ENCODE data around the gene FHIT.

FHIT gene

DNA sequence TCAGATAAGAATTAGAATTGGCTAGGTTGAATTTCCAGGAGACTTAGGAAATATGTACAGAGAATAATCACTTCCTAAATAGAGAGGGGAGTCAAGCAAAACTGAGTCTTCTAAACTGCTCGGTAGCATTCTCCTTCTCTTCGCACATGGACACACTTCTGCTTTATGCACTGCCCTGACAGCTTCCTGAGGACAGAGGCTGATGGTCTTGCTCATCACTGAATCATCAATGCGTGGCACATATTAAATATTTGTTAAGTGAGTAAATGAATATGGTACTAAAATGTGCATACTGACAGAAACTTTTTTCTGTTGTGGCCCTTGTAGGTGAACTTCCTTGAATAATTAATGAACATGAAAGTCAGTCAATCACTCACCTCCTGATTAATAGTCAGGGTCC is 315.5 kb downstream of the FHIT start:
- FAIRE-seq (no peak), DNase-seq (ENCODE audit: insufficient read length) (no peak)
- TF ChIP-seq POLR2AphosphoS5 (IDR thresholded peaks at IDR 0.05; ENCODE audit: low read depth, low read length), result no peak
- TF ChIP-seq TAF1 (IDR thresholded peaks at IDR 0.05; ENCODE audit: borderline replicate concordance, low read depth, low read length), result no peak
- no peak for TF ChIP-seq POLR2A (IDR thresholded peaks at IDR 0.05; ENCODE audit: low read depth, low read length)

DNA sequence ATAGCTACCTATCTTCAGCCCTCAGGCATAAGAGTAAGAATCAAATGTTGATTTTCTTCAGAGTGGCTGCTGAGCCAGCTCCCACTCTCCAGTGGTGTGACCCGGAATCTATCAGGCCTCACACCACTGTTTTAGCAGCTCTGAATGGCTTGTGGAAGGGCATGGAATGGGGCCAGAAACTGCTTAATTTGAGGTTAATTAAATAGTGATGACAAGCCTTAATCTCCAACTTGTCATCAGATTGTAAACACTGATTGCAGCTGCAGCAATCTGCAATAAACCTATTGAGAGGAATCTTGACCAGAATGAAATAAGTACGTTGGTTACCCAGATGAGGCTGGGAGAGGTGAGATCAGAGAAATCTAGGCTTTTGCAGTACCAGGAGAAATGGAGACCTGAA is 317.4 kb downstream of the FHIT start:
- DNase-seq (ENCODE audit: insufficient read length), result no peak
- FAIRE-seq, result no peak
- TF ChIP-seq POLR2AphosphoS5 (IDR thresholded peaks at IDR 0.05; ENCODE audit: low read depth, low read length) (no peak), TAF1 (IDR thresholded peaks at IDR 0.05; ENCODE audit: borderline replicate concordance, low read depth, low read length) (no peak), POLR2A (IDR thresholded peaks at IDR 0.05; ENCODE audit: low read depth, low read length) (no peak)

DNA sequence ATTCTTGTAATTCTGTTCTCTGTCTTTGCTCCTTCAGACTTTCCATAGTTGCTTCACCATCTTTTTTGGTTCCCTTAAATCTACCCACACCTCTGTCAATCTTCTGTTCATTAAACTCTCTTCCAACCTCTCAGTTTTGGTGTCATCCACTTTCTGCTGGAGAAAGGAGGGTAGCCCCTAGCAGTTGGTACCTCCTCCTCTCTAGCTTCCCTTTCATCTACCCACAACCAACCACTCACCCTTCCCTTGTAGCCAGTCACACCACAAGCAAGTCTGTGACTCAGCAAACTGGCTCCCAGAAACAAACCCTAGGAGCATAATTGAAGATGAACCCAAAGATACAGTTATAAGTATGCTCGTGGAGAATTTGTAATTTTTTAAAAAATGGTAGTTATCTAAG is 318.6 kb downstream of the FHIT start:
- DNase-seq (ENCODE audit: insufficient read length) (no peak), FAIRE-seq (no peak)
- TF ChIP-seq TAF1 (IDR thresholded peaks at IDR 0.05; ENCODE audit: borderline replicate concordance, low read depth, low read length), result no peak
- no peak for TF ChIP-seq POLR2AphosphoS5 (IDR thresholded peaks at IDR 0.05; ENCODE audit: low read depth, low read length)
- TF ChIP-seq POLR2A (IDR thresholded peaks at IDR 0.05; ENCODE audit: low read depth, low read length), result no peak

DNA sequence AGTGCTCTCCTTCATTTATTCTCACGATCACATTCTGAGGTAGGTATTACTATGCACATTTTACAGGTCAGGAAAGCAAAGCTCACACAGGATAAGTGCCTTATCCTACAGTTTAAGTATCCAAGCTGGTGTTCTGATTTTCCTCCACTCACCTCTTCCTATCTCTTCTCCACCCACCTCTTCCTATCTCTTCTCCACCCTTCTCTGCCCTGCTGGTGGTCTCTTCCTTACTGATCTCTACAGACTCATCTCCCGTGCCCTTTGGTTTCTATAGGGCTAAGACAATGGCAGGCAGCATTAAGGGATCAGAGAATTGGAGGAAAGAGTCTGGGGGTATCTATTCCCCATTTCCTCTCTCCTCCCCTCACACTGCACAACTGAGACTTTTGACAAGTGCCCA is 319.1 kb downstream of the FHIT start:
- FAIRE-seq (peak; percentile 5), DNase-seq (ENCODE audit: insufficient read length) (no peak)
- TF ChIP-seq TAF1 (IDR thresholded peaks at IDR 0.05; ENCODE audit: borderline replicate concordance, low read depth, low read length) (no peak), POLR2A (IDR thresholded peaks at IDR 0.05; ENCODE audit: low read depth, low read length) (no peak), POLR2AphosphoS5 (IDR thresholded peaks at IDR 0.05; ENCODE audit: low read depth, low read length) (no peak)

DNA sequence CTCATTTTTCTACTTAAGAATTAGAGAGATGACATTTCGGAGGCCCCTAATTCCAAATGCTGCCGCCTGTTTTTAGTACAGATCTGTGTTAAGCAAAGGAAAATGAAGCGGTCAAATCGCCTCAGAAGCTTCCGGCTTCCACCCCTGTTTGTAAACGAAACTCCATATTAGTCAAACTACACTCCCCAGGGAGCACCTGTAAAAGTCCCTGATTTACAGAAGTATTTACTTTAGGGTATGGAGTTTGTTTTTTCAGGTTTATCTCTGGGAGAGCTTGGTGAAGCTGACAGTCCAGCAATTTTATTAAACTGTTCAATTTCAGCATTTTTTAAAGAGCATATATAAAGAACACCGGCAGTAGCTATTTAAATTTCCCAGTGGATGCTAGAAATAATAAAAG is 319.8 kb downstream of the FHIT start:
- DNase-seq (ENCODE audit: insufficient read length), result no peak
- FAIRE-seq, result no peak
- TF ChIP-seq POLR2A (IDR thresholded peaks at IDR 0.05; ENCODE audit: low read depth, low read length), result no peak
- no peak for TF ChIP-seq POLR2AphosphoS5 (IDR thresholded peaks at IDR 0.05; ENCODE audit: low read depth, low read length)
- no peak for TF ChIP-seq TAF1 (IDR thresholded peaks at IDR 0.05; ENCODE audit: borderline replicate concordance, low read depth, low read length)

DNA sequence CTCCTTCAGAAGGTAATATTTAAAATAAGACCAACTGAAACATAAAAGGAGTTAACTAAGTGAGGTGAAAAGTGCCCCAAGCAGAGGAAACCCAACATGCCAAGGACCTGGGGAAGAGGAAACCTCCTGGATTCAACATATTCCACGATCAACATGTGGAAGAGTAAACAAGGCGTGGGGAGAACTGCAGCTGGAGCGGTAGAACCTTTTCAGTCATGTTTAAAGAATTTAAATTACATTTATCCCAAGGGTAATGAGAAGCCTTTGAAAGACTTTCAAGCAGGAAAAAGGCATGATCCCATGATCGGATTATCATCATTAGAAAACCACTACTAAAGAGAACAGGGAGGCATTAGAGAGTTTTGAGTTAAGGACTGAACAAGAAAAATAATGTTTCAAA is 330.7 kb downstream of the FHIT start:
- no peak for TF ChIP-seq POLR2A (IDR thresholded peaks at IDR 0.05; ENCODE audit: low read depth, low read length)
- TF ChIP-seq TAF1 (IDR thresholded peaks at IDR 0.05; ENCODE audit: borderline replicate concordance, low read depth, low read length), result no peak
- no peak for TF ChIP-seq POLR2AphosphoS5 (IDR thresholded peaks at IDR 0.05; ENCODE audit: low read depth, low read length)
- no peak for DNase-seq (ENCODE audit: insufficient read length)
- no peak for FAIRE-seq

DNA sequence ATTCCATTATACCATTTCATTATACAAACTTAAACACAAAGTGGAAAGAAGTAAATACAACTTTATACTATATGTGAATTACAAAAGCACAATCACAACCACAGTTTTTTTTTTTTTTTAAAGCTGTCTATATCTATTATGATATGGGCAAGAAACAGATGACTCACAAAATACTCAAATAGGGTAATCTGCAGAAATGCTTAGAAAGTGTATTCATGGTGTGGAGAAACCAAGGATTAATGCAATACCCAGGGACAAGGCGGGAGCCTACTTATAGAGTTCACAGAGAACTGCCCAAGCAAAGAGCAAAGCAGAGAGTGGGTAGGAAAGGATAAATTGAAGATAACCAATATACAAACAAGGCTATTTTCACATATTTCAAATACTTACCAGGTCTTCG is 332.0 kb downstream of the FHIT start:
- DNase-seq (ENCODE audit: insufficient read length), result no peak
- FAIRE-seq, result no peak
- no peak for TF ChIP-seq TAF1 (IDR thresholded peaks at IDR 0.05; ENCODE audit: borderline replicate concordance, low read depth, low read length)
- TF ChIP-seq POLR2A (IDR thresholded peaks at IDR 0.05; ENCODE audit: low read depth, low read length), result no peak
- no peak for TF ChIP-seq POLR2AphosphoS5 (IDR thresholded peaks at IDR 0.05; ENCODE audit: low read depth, low read length)

DNA sequence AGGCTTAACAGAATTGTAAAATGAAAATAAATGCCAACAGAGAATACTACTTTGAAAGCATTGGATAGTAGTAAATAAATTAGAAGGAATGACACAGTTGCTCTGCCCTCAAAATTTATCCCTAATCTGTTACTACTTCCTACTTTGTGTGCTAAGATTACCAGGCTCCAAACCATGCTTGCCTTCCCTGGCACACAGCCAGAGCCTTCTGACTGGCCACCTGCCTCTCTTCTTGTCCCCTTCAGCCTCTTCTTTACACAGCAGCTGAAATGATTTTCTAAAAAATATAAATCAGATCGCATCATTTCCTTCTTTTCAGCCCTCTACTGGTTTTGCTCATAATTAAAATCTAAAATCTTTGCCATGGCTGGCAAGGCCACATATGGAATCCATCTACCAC is 334.1 kb downstream of the FHIT start:
- FAIRE-seq (no peak), DNase-seq (ENCODE audit: insufficient read length) (no peak)

DNA sequence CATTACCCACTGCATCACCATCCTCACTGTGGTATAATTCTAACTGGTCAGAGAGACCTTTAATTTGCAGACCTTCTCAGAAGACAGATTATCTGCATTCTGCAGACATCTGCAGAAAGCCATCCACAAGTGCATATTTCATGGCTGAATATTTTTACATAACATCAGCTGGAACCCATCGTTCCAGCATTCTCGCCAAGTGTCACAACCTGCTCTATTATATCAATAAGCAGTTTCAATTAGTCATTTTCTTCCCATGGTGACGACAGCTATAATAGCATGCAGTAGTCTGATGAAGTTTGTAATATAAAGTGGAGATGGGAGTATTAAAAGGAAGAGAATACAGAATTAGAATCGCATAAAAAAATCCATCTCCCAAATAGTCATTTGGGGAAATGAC is 334.7 kb downstream of the FHIT start:
- FAIRE-seq (no peak), DNase-seq (ENCODE audit: insufficient read length) (no peak)
- TF ChIP-seq POLR2AphosphoS5 (IDR thresholded peaks at IDR 0.05; ENCODE audit: low read depth, low read length), result no peak
- TF ChIP-seq POLR2A (IDR thresholded peaks at IDR 0.05; ENCODE audit: low read depth, low read length), result no peak
- TF ChIP-seq TAF1 (IDR thresholded peaks at IDR 0.05; ENCODE audit: borderline replicate concordance, low read depth, low read length), result no peak

More for the DNA sequence above, 334.1 kb downstream of the FHIT start:
- no peak for TF ChIP-seq TAF1 (IDR thresholded peaks at IDR 0.05; ENCODE audit: borderline replicate concordance, low read depth, low read length)
- no peak for TF ChIP-seq POLR2AphosphoS5 (IDR thresholded peaks at IDR 0.05; ENCODE audit: low read depth, low read length)
- no peak for TF ChIP-seq POLR2A (IDR thresholded peaks at IDR 0.05; ENCODE audit: low read depth, low read length)

DNA sequence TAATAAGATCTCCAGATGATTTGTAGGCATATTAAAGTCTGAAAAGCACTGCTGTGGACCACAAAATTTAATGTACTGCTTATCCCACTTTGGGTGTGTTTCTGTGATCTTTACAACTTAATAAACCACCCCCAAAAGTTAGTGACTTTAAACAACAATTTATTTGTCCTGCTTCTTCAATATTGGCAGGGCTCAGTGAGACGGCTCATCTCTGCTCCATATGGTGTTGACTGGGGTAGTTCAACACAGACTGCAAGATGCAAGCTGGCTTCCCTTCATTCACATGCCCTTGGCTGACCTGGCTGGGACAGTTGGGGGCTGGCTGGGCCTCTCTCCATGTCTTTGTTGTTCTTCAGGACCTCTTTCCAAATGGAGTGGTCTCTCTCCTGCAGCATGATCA is 337.8 kb downstream of the FHIT start:
- no peak for FAIRE-seq
- TF ChIP-seq TAF1 (IDR thresholded peaks at IDR 0.05; ENCODE audit: borderline replicate concordance, low read depth, low read length), result no peak
- TF ChIP-seq POLR2AphosphoS5 (IDR thresholded peaks at IDR 0.05; ENCODE audit: low read depth, low read length), result no peak
- TF ChIP-seq POLR2A (IDR thresholded peaks at IDR 0.05; ENCODE audit: low read depth, low read length), result no peak
- DNase-seq (ENCODE audit: insufficient read length), result no peak

DNA sequence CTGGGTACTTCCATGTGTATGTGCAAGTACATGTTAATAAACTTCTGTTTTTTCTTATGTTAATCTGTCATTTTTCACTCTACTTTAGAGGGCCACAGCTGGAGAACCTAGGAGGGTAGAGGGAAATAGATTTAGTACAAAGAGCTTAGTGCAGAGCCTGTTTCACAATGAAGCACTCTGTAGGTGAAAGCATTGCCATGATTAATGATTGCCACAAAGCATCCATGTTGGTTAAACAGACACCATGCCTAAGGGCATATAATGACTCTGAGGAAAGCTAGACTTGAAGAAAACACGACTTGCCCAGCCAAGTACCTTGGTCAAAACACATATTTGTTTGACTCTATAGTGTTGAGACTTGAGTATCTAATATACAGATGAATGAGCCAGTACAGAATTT is 338.4 kb downstream of the FHIT start:
- FAIRE-seq (no peak), DNase-seq (ENCODE audit: insufficient read length) (no peak)
- TF ChIP-seq POLR2AphosphoS5 (IDR thresholded peaks at IDR 0.05; ENCODE audit: low read depth, low read length), result no peak
- TF ChIP-seq POLR2A (IDR thresholded peaks at IDR 0.05; ENCODE audit: low read depth, low read length), result no peak
- no peak for TF ChIP-seq TAF1 (IDR thresholded peaks at IDR 0.05; ENCODE audit: borderline replicate concordance, low read depth, low read length)

DNA sequence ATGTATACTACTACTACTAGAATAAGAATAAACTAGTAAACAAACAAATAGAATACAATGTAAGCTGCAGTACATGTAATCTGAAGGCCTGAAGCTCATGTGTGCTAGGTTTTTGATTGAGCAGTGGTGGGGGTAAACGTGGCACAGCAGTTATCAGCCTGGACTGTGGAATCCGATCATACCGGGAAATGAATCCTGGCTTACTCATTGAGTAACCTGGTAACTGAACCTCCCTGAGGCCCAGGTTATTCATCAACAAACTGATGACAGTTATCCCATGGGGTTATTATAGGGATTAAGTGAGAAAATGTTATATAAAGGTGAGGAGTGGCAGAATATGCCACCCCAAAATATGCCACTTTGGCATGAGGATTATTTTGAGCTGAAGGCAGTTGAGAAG is 339.1 kb downstream of the FHIT start:
- TF ChIP-seq TAF1 (IDR thresholded peaks at IDR 0.05; ENCODE audit: borderline replicate concordance, low read depth, low read length), result no peak
- TF ChIP-seq POLR2A (IDR thresholded peaks at IDR 0.05; ENCODE audit: low read depth, low read length), result no peak
- FAIRE-seq, result no peak
- no peak for DNase-seq (ENCODE audit: insufficient read length)

DNA sequence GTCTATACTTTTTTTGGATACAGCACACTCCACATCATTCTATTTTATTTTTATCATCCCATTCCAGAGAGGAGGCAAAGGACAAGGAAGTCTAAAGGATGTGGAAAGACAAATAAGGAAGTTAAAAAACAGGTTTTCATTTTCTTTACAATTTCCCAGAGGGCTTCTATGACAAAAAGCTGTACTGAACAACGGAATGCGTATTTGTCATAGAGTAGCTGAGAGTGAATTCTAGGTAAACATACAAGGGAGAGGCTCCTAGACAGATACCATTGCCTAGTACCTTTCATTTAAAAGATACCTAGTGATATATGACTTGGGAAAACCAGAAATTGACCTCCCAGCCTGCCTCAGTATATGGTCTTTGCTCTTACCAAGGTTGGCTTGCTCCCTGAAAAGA is 341.7 kb downstream of the FHIT start:
- FAIRE-seq (no peak), DNase-seq (ENCODE audit: insufficient read length) (no peak)
- TF ChIP-seq POLR2A (IDR thresholded peaks at IDR 0.05; ENCODE audit: low read depth, low read length) (no peak), POLR2AphosphoS5 (IDR thresholded peaks at IDR 0.05; ENCODE audit: low read depth, low read length) (no peak), TAF1 (IDR thresholded peaks at IDR 0.05; ENCODE audit: borderline replicate concordance, low read depth, low read length) (no peak)

Data from GM12892 (cell line).